ENCODE data around the gene CPT1A.

Gene CPT1A

DNA sequence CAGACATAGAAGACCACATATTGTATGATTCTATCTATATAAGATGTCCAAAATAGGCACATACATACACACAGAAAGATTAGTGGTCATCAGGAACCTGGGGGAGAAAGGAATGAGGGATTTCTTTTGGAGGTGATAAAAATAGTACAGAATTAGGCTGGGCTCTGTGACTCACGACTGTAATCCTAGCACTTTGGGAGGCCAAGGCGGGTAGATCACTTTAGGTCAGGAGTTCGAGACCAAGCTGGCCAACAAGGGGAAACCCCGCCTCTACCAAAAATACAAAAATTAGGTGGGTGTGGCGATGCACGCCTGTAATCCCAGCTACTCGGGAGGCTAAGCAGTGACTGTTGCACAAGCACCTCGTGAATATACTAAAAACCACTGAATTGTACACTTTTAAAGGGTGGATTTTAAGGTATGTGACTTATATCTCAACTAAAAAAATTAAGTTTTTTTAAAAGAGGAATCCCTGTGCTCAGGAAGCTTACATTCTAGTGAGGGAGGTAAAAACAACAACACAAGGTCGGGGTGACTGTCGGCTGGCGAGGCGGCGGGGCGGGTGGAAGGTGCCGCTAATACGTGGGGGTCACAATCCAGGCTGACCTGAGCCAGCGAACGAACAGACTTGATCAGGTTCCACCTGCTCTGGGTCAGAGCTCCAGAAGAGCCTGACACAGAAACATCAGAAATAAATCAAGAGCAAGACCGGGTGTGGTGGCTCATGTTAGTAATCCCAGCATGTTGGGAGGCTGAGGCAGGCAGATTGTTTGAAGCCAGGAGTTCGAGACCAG is 65.1 kb downstream of the CPT1A start:
- Histone ChIP-seq H3K4me3 (ENCODE audit: low read depth in 1 of 2, low read length in 1 of 2) (no peak overlapping the region), H3K36me3 (peaks cover 88% of the 10 kb centered on the region), H3K4me1 (ENCODE audit: control insufficient read depth in 1 of 2, insufficient read depth in 1 of 2, low read depth in 1 of 2, low read length in 1 of 2) (no peaks in the 10 kb centered on the region), H3K27ac (no peak overlapping the region), H3K27me3 (no peaks in the 10 kb centered on the region), H3K9me3 (no peaks in the 10 kb centered on the region)
- TF ChIP-seq, protein P1, sequence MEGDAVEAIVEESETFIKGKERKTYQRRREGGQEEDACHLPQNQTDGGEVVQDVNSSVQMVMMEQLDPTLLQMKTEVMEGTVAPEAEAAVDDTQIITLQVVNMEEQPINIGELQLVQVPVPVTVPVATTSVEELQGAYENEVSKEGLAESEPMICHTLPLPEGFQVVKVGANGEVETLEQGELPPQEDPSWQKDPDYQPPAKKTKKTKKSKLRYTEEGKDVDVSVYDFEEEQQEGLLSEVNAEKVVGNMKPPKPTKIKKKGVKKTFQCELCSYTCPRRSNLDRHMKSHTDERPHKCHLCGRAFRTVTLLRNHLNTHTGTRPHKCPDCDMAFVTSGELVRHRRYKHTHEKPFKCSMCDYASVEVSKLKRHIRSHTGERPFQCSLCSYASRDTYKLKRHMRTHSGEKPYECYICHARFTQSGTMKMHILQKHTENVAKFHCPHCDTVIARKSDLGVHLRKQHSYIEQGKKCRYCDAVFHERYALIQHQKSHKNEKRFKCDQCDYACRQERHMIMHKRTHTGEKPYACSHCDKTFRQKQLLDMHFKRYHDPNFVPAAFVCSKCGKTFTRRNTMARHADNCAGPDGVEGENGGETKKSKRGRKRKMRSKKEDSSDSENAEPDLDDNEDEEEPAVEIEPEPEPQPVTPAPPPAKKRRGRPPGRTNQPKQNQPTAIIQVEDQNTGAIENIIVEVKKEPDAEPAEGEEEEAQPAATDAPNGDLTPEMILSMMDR (IDR thresholded peaks at IDR 0.05) = no peak

DNA sequence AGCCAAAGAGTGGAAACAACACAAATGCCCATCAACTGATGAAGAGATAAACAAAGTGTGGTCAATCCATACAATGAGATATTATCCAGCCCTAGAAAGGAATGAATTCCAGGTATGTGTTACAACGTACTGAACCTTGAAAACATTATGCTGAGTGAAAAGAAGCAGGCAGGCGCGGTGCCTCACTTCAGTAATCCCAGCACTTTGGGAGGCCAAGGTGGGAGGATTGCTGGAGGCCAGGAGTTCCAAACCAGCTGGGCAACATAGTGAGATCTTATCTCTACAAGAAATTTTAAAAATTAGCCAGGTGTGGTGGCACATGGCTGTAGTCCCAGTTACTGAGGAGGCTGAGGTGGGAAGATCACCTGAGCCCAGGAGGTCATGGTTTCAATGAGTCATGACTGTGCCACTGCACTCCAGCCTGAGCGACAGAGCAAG is 65.7 kb downstream of the CPT1A start:
- H3K9me3 ChIP-seq = no peaks in the 10 kb centered on the region
- no peak overlapping the region for H3K4me3 ChIP-seq (ENCODE audit: low read depth in 1 of 2, low read length in 1 of 2)
- TF ChIP-seq, protein P1 (IDR thresholded peaks at IDR 0.05) = no peak
- no peak overlapping the region for H3K27ac ChIP-seq
- peaks cover 88% of the 10 kb centered on the region for H3K36me3 ChIP-seq
- H3K27me3 ChIP-seq = no peaks in the 10 kb centered on the region
- no peaks in the 10 kb centered on the region for H3K4me1 ChIP-seq (ENCODE audit: control insufficient read depth in 1 of 2, insufficient read depth in 1 of 2, low read depth in 1 of 2, low read length in 1 of 2)

- no peaks in the 10 kb centered on the region for H3K4me1 ChIP-seq (ENCODE audit: control insufficient read depth in 1 of 2, insufficient read depth in 1 of 2, low read depth in 1 of 2, low read length in 1 of 2)
- peaks cover 86% of the 10 kb centered on the region for H3K36me3 ChIP-seq
- H3K27ac ChIP-seq = no peak overlapping the region
- H3K9me3 ChIP-seq = no peaks in the 10 kb centered on the region
- no peak overlapping the region for H3K4me3 ChIP-seq (ENCODE audit: low read depth in 1 of 2, low read length in 1 of 2)
- H3K27me3 ChIP-seq = no peaks in the 10 kb centered on the region
- TF ChIP-seq, protein P1 (IDR thresholded peaks at IDR 0.05) = no peak
These were observed 67.5 kb downstream of the CPT1A start for GRCh38 chr11:68774194-68774585.

- no peak overlapping the region for H3K27ac ChIP-seq
- no peaks in the 10 kb centered on the region for H3K4me1 ChIP-seq (ENCODE audit: control insufficient read depth in 1 of 2, insufficient read depth in 1 of 2, low read depth in 1 of 2, low read length in 1 of 2)
- H3K9me3 ChIP-seq = no peaks in the 10 kb centered on the region
- no peak overlapping the region for H3K4me3 ChIP-seq (ENCODE audit: low read depth in 1 of 2, low read length in 1 of 2)
- peaks cover 81% of the 10 kb centered on the region for H3K36me3 ChIP-seq
- no peaks in the 10 kb centered on the region for H3K27me3 ChIP-seq
- TF ChIP-seq, protein P1 (IDR thresholded peaks at IDR 0.05) = no peak
These were observed 68.1 kb downstream of the CPT1A start for GRCh38 chr11:68773521-68774193.

DNA sequence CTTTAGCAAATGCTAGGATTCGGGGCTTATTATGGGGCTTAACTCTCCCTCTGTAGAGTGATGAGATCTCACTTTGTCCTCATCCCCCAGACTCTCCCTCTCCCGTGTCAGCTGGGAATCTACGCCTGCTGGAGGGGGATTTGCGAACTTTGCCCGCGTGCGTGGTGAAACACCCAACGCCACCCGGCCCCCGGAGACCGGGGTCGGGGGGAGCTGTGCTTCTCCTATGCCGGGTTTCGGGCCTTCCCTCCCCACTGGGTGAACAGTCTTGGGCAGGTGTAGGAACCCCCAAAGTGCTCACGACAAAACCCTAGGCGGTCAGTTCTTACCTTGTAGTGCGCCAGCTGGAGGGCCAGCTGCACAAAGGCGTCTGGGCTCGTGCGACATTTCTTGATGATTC is 68.8 kb downstream of the CPT1A start:
- Histone ChIP-seq H3K4me3 (ENCODE audit: low read depth in 1 of 2, low read length in 1 of 2) (no peak overlapping the region), H3K36me3 (peaks cover 80% of the 10 kb centered on the region), H3K27ac (no peak overlapping the region), H3K27me3 (no peaks in the 10 kb centered on the region), H3K4me1 (ENCODE audit: control insufficient read depth in 1 of 2, insufficient read depth in 1 of 2, low read depth in 1 of 2, low read length in 1 of 2) (no peaks in the 10 kb centered on the region), H3K9me3 (no peaks in the 10 kb centered on the region)
- TF ChIP-seq, protein P1 (IDR thresholded peaks at IDR 0.05) = no peak

All from neutrophil (primary cell).